ENCODE measurements around the gene TEX26.

Gene TEX26

GRCh38 chr13:30974350-30974749 is 41.9 kb downstream of the TEX26 start:
- H3K4me3 ChIP-seq (ENCODE audit: low read depth, low read length), result no peak overlapping the region

- H3K4me3 ChIP-seq (ENCODE audit: low read depth, low read length), result no peak overlapping the region
Measured at GRCh38 chr13:30976025-30976424, 43.6 kb downstream of the TEX26 start.

GRCh38 chr13:30978981-30979956 is 46.8 kb downstream of the TEX26 start:
- H3K4me3 ChIP-seq (ENCODE audit: low read depth, low read length), result no peak overlapping the region

- H3K4me3 ChIP-seq (ENCODE audit: low read depth, low read length), result no peak overlapping the region
Measured at GRCh38 chr13:30982506-30982905, 50.0 kb downstream of the TEX26 start.

GRCh38 chr13:30982906-30983305 is 50.5 kb downstream of the TEX26 start:
- no peak overlapping the region for H3K4me3 ChIP-seq (ENCODE audit: low read depth, low read length)

- H3K4me3 ChIP-seq (ENCODE audit: low read depth, low read length), result no peak overlapping the region
Measured at GRCh38 chr13:30983431-30983830, 51.0 kb downstream of the TEX26 start.

GRCh38 chr13:30984620-30985019 is 52.2 kb downstream of the TEX26 start:
- H3K4me3 ChIP-seq (ENCODE audit: low read depth, low read length), result no peak overlapping the region

GRCh38 chr13:30985637-30986205 is 53.3 kb downstream of the TEX26 start:
- no peak overlapping the region for H3K4me3 ChIP-seq (ENCODE audit: low read depth, low read length)

- no peak overlapping the region for H3K4me3 ChIP-seq (ENCODE audit: low read depth, low read length)
Measured at GRCh38 chr13:30991184-30991583, 58.7 kb downstream of the TEX26 start.

GRCh38 chr13:30991922-30992321 is 59.5 kb downstream of the TEX26 start:
- no peak overlapping the region for H3K4me3 ChIP-seq (ENCODE audit: low read depth, low read length)

GRCh38 chr13:30995331-30995730 is 62.9 kb downstream of the TEX26 start:
- no peak overlapping the region for H3K4me3 ChIP-seq (ENCODE audit: low read depth, low read length)

GRCh38 chr13:30997697-30998096 is 65.2 kb downstream of the TEX26 start:
- no peak overlapping the region for H3K4me3 ChIP-seq (ENCODE audit: low read depth, low read length)

GRCh38 chr13:30998136-30999088 is 66.0 kb downstream of the TEX26 start:
- no peak overlapping the region for H3K4me3 ChIP-seq (ENCODE audit: low read depth, low read length)

GRCh38 chr13:31000889-31001288 is 68.4 kb downstream of the TEX26 start:
- H3K4me3 ChIP-seq (ENCODE audit: low read depth, low read length), result no peak overlapping the region

GRCh38 chr13:31001647-31002046 is 69.2 kb downstream of the TEX26 start:
- no peak overlapping the region for H3K4me3 ChIP-seq (ENCODE audit: low read depth, low read length)

- no peak overlapping the region for H3K4me3 ChIP-seq (ENCODE audit: low read depth, low read length)
Measured at GRCh38 chr13:31005066-31005465, 72.6 kb downstream of the TEX26 start.

- no peak overlapping the region for H3K4me3 ChIP-seq (ENCODE audit: low read depth, low read length)
Measured at GRCh38 chr13:31007417-31007816, 75.0 kb downstream of the TEX26 start.

GRCh38 chr13:31008400-31009115 is 76.1 kb downstream of the TEX26 start:
- H3K4me3 ChIP-seq (ENCODE audit: low read depth, low read length), result no peak overlapping the region

- H3K4me3 ChIP-seq (ENCODE audit: low read depth, low read length), result no peak overlapping the region
Measured at GRCh38 chr13:31009166-31009565, 76.7 kb downstream of the TEX26 start.

GRCh38 chr13:31010296-31010695 is 77.8 kb downstream of the TEX26 start:
- H3K4me3 ChIP-seq (ENCODE audit: low read depth, low read length), result no peak overlapping the region

All from iPS-11a (cell line).